NT2/D1 (cell line): ENCODE results near the gene MAP3K9.

ENCODE experiments used
- SUZ12 ChIP-seq: IDR thresholded peaks from 2 replicates; pipeline ENCODE4 v1.6.1; 2011; ENCODE audit not compliant: insufficient read length, insufficient read depth; ENCODE audit errors: extremely low read depth
- YY1 ChIP-seq: IDR thresholded peaks from 2 replicates; pipeline ENCODE4 v1.6.1; 2011; ENCODE audit not compliant: insufficient read length, insufficient read depth
- ZNF274 ChIP-seq: IDR thresholded peaks from 2 replicates; pipeline ENCODE4 v1.6.1; 2011; ENCODE audit warnings: mild to moderate bottlenecking, low read depth, low read length

DNA sequence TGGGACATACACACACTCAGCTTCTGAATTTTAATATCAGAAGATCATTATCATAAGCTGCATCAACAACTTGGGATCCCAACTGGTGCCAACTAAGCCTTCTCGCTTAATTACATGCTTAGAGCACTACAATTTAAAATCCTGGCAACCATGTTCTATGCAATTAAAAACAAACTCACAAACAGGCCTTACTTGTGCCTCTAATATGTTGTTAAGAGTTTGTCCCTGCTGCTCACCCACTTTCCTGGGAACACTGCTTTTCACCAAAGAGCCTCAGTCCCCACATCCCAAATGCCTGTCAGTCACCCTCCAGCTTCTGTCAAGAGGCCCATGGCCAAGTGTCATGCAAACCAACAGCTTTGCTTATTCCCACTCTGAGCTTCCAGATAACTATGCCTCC is 97.9 kb downstream of the MAP3K9 start:
- TF ChIP-seq YY1 (no peak), ZNF274 (no peak), SUZ12 (no peak)
